ENCODE data around the gene LSM12.

Gene LSM12

GRCh38 chr17:44095647-44096496 lies 29.4 kb upstream of the LSM12 start:
- no peak for FAIRE-seq

GRCh38 chr17:44095388-44095646 lies 28.8 kb upstream of the LSM12 start:
- no peak for FAIRE-seq

GRCh38 chr17:44094701-44095387 lies 28.4 kb upstream of the LSM12 start:
- FAIRE-seq, result no peak

GRCh38 chr17:44093231-44093900 lies 26.9 kb upstream of the LSM12 start:
- FAIRE-seq, result no peak

GRCh38 chr17:44092051-44092450 lies 25.6 kb upstream of the LSM12 start:
- no peak for FAIRE-seq

- FAIRE-seq, result no peak
Observed at GRCh38 chr17:44091200-44091997, 24.9 kb upstream of the LSM12 start.

- no peak for FAIRE-seq
Observed at GRCh38 chr17:44088254-44088653, 21.8 kb upstream of the LSM12 start.

GRCh38 chr17:44087319-44087718 lies 20.8 kb upstream of the LSM12 start:
- no peak for FAIRE-seq

- FAIRE-seq, result no peak
Observed at GRCh38 chr17:44086364-44087311, 20.2 kb upstream of the LSM12 start.

GRCh38 chr17:44085908-44086307 lies 19.4 kb upstream of the LSM12 start:
- no peak for FAIRE-seq

GRCh38 chr17:44084921-44085320 lies 18.4 kb upstream of the LSM12 start:
- FAIRE-seq, result no peak

GRCh38 chr17:44084131-44084538 lies 17.7 kb upstream of the LSM12 start:
- FAIRE-seq, result no peak

- no peak for FAIRE-seq
Observed at GRCh38 chr17:44083250-44083849, 16.9 kb upstream of the LSM12 start.

GRCh38 chr17:44082256-44082927 lies 15.9 kb upstream of the LSM12 start:
- no peak for FAIRE-seq

- no peak for FAIRE-seq
Observed at GRCh38 chr17:44081681-44082080, 15.2 kb upstream of the LSM12 start.

- FAIRE-seq, result no peak
Observed at GRCh38 chr17:44079877-44080821, 13.7 kb upstream of the LSM12 start.

GRCh38 chr17:44078412-44078811 lies 11.9 kb upstream of the LSM12 start:
- no peak for FAIRE-seq

GRCh38 chr17:44077595-44077909 lies 11.1 kb upstream of the LSM12 start:
- FAIRE-seq, result no peak

GRCh38 chr17:44076716-44077594 lies 10.5 kb upstream of the LSM12 start:
- FAIRE-seq, result no peak
